Left ventricle myocardium inferior (tissue), 1 donor: ENCODE data around the gene FAF1. TPM values are rescaled to one million over a fixed set of nuclear protein-coding genes. Genes with fewer than 3 reads are reported as not detected.

Source experiments
- DNase-seq: peaks from one replicate; pipeline ENCODE4 v3.0.0-alpha.2; 2020
- H3K27ac ChIP-seq: fragments of 200-600 bp; replicated peaks from 2 replicates; pipeline ENCODE4 v1.8.0; 2021
- H3K27me3 ChIP-seq: fragments of 200-600 bp; 2 replicates; pipeline ENCODE4 v1.8.0; 2021; ENCODE audit warnings: low read depth
- H3K36me3 ChIP-seq: fragments of 200-600 bp; 2 replicates; pipeline ENCODE4 v1.8.0; 2021
- H3K4me1 ChIP-seq: fragments of 200-600 bp; 2 replicates; pipeline ENCODE4 v1.8.0; 2021
- H3K4me3 ChIP-seq: fragments of 200-600 bp; 2 replicates; pipeline ENCODE4 v1.8.0; 2021; ENCODE audit warnings: mild to moderate bottlenecking, moderate library complexity
- H3K9me3 ChIP-seq: fragments of 200-600 bp; replicated peaks from 2 replicates; pipeline ENCODE4 v1.8.0; 2021
- CTCF ChIP-seq: fragments of 200-600 bp; IDR thresholded peaks from 2 replicates; pipeline ENCODE4 v1.8.0; 2021; ENCODE audit warnings: antibody characterized with exemption, mild to moderate bottlenecking, borderline replicate concordance
- intact Hi-C: fragments of 100-400 bp; cut with micrococcal nuclease; formaldehyde crosslinking; loops from one replicate; pipeline ENCODE4 v1.11.0; 2022
- total RNA-seq: library from RNA; stranded (reverse); fragmentation: NEBNext Ultra II Directional; extraction: Animal tissue kit (Norgen Biotek cat#: 25700); gene quantifications from one replicate; pipeline ENCODE4 v1.2.1, GENCODE V29; 2021
- donor health status: DM: no; HTN: yes; CAD: no; lungs with severe emphysema.

Gene FAF1
- total RNA-seq, 1 donor from 2014 or later: 80.0 TPM

GRCh38 chr1:50438945-50439344 is 521.1 kb downstream of the FAF1 start:
- TF ChIP-seq CTCF: no peak
- H3K27ac ChIP-seq: no peak overlapping the region
- no peak for DNase-seq
- H3K27me3 ChIP-seq: no peaks in the 10 kb centered on the region
- intact Hi-C loops: no loop called here
- H3K4me3 ChIP-seq: no peak overlapping the region
- H3K36me3 ChIP-seq: peaks cover 34% of the 10 kb centered on the region
- no peaks in the 10 kb centered on the region for H3K9me3 ChIP-seq
- no peaks in the 10 kb centered on the region for H3K4me1 ChIP-seq

DNA sequence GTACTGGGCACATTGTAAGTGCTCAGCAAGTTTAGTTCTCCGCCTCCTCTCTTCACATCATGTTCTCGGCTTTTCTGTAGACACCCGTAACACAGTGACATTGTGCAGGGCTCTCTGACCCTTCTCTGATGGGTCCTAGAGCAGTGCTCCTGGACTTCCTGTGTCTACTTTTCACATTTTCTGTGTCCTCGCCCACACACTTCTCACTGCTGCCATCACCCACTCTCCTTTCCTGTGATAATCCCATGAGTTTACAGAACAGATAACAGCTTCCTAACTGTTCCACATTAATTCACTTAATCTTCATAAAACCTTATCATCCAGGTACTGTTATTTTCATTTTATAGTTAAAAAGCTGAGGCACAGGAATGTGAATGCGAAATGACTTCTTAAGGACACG is 523.6 kb downstream of the FAF1 start:
- no peak overlapping the region for H3K27ac ChIP-seq
- no peaks in the 10 kb centered on the region for H3K9me3 ChIP-seq
- DNase-seq: no peak
- no peak overlapping the region for H3K4me3 ChIP-seq
- intact Hi-C loops: no loop called here
- peaks cover 11% of the 10 kb centered on the region for H3K27me3 ChIP-seq
- no peak for TF ChIP-seq CTCF
- no peaks in the 10 kb centered on the region for H3K4me1 ChIP-seq
- H3K36me3 ChIP-seq: peaks cover 29% of the 10 kb centered on the region

GRCh38 chr1:50430010-50430405 is 530.1 kb downstream of the FAF1 start:
- H3K36me3 ChIP-seq: no peaks in the 10 kb centered on the region
- H3K27ac ChIP-seq: no peak overlapping the region
- no peak for DNase-seq
- H3K9me3 ChIP-seq: no peaks in the 10 kb centered on the region
- no peak for TF ChIP-seq CTCF
- H3K4me1 ChIP-seq: peaks cover 27% of the 10 kb centered on the region
- H3K27me3 ChIP-seq: peaks cover 76% of the 10 kb centered on the region
- H3K4me3 ChIP-seq: no peak overlapping the region
- intact Hi-C loops: no loop called here

- H3K4me1 ChIP-seq: peaks cover 46% of the 10 kb centered on the region
- no peak for DNase-seq
- intact Hi-C loops: no loop called here
Measured at GRCh38 chr1:50427818-50428779, 532.0 kb downstream of the FAF1 start.

More at GRCh38 chr1:50427818-50428779, 532.0 kb downstream of the FAF1 start:
- TF ChIP-seq CTCF: no peak
- peaks cover 95% of the 10 kb centered on the region for H3K27me3 ChIP-seq
- no peaks in the 10 kb centered on the region for H3K36me3 ChIP-seq
- no peaks in the 10 kb centered on the region for H3K9me3 ChIP-seq
- H3K27ac ChIP-seq: no peak overlapping the region
- H3K4me3 ChIP-seq: no peak overlapping the region
